Fibroblast of lung (primary cell): ENCODE results near the gene CLDN19. TPM values are rescaled to one million over a fixed set of nuclear protein-coding genes. Genes with fewer than 3 reads are reported as not detected.
"Not testable (repeated sequence)": the region's sequence is repeated elsewhere in the genome, so short reads cannot be mapped to it uniquely, and the experiment has no call there.

ENCODE experiments used
- DNase-seq, 2 donors: peaks; one replicate each; pipeline versions ENCODE4 v3.0.0 to v3.0.0-alpha.2; 2010; ENCODE audit warnings: low read depth in 2 of 2
- H2AFZ ChIP-seq: 2 replicates; pipeline ENCODE4 v1.5.1; 2012; ENCODE audit warnings: low read length, control low read depth, inconsistent platforms
- H3K27ac ChIP-seq: 2 replicates; pipeline ENCODE4 v1.5.1; 2011; ENCODE audit warnings: low read length, control low read depth; ENCODE audit not compliant: insufficient read depth
- H3K27me3 ChIP-seq: 2 replicates; pipeline ENCODE4 v1.5.1; 2011; ENCODE audit warnings: mild to moderate bottlenecking, low read length; ENCODE audit not compliant: control insufficient read depth, insufficient read depth
- H3K36me3 ChIP-seq: 2 replicates; pipeline ENCODE4 v1.5.1; 2011; ENCODE audit warnings: low read length; ENCODE audit not compliant: control insufficient read depth, insufficient read depth
- H3K4me1 ChIP-seq: 2 replicates; pipeline ENCODE4 v1.5.1; 2011; ENCODE audit warnings: low read length; ENCODE audit not compliant: control insufficient read depth, insufficient read depth; ENCODE audit errors: extremely low read depth
- H3K4me2 ChIP-seq: 2 replicates; pipeline ENCODE4 v1.5.1; 2011; ENCODE audit warnings: low read length, control low read depth; ENCODE audit not compliant: insufficient read depth; ENCODE audit errors: extremely low read depth
- H3K4me3 ChIP-seq, 4 experiments: fragments of 200-600 bp in 1 of 4; sonication (generic) in 1 of 4; replicated peaks in 1 of 4; 2 replicates each; pipeline ENCODE4 v1.5.1; 2011 to 2016; ENCODE audit warnings: low read length in 4 of 4, low read depth in 3 of 4, mild to moderate bottlenecking in 3 of 4, control low read depth in 2 of 4, inconsistent platforms in 1 of 4, mixed read lengths in 1 of 4; ENCODE audit not compliant: insufficient read depth in 1 of 4; ENCODE audit errors: control extremely low read depth in 1 of 4
- H3K79me2 ChIP-seq: 2 replicates; pipeline ENCODE4 v1.5.1; 2012; ENCODE audit warnings: mild to moderate bottlenecking, low read length, inconsistent platforms; ENCODE audit not compliant: control insufficient read depth, insufficient read depth
- H3K9ac ChIP-seq: 2 replicates; pipeline ENCODE4 v1.5.1; 2011; ENCODE audit warnings: mild to moderate bottlenecking, low read length, control low read depth; ENCODE audit not compliant: insufficient read depth
- H3K9me3 ChIP-seq: 2 replicates; pipeline ENCODE4 v1.5.1; 2012; ENCODE audit warnings: low read depth, low read length; ENCODE audit not compliant: control insufficient read depth, insufficient read depth
- H4K20me1 ChIP-seq: 2 replicates; pipeline ENCODE4 v1.5.1; 2011; ENCODE audit warnings: low read length; ENCODE audit not compliant: control insufficient read depth, insufficient read depth; ENCODE audit errors: extremely low read depth
- EZH2 ChIP-seq: IDR thresholded peaks from 2 replicates; pipeline ENCODE4 v1.5.1; 2012; ENCODE audit warnings: low read length, control low read depth, mild to moderate bottlenecking; ENCODE audit errors: missing control alignments
- polyA plus RNA-seq, 2 donors: library from polyadenylated mRNA; depleted of rRNA in 1 of 2; stranded (reverse) in 1 of 2; unstranded in 1 of 2; fragments of >200 nt; gene quantifications; 2 replicates each; pipeline ENCODE4 v1.2.1, GENCODE V29; 2011 to 2012; ENCODE audit warnings: missing spikeins in 1 of 2
- total RNA-seq: library from RNA; depleted of rRNA; stranded (reverse); fragments of >200 nt; gene quantifications from 2 replicates; pipeline ENCODE4 v1.2.1, GENCODE V29; 2014
- TF ChIP-seq, protein P1 (sequence below), 2 donors: IDR thresholded peaks in 1 of 2; conservative IDR thresholded peaks in 1 of 2; 1 replicate in 1 of 2; 2 replicates in 1 of 2; pipeline ENCODE4 v1.5.1; 2011 to 2012; ENCODE audit warnings: low read length in 2 of 2, control low read depth in 1 of 2, inconsistent platforms in 1 of 2, low read depth in 1 of 2, mild to moderate bottlenecking in 1 of 2

The CLDN19 gene
- total and polyA plus RNA-seq, 2 donors (not counting 1 experiment from before 2014, with no cell fraction given): not detected

- Histone ChIP-seq H4K20me1 (no peaks in the 10 kb centered on the region), H3K36me3 (no peaks in the 10 kb centered on the region), H3K27ac (no peak overlapping the region), H2AFZ (no peak overlapping the region), H3K9me3 (no peaks in the 10 kb centered on the region), H3K9ac (no peak overlapping the region), H3K4me2 (no peak overlapping the region), H3K27me3 (no peaks in the 10 kb centered on the region), H3K4me1 (no peaks in the 10 kb centered on the region), H3K4me3 (no peak overlapping the region), H3K79me2 (no peaks in the 10 kb centered on the region)
- TF ChIP-seq, protein P1, sequence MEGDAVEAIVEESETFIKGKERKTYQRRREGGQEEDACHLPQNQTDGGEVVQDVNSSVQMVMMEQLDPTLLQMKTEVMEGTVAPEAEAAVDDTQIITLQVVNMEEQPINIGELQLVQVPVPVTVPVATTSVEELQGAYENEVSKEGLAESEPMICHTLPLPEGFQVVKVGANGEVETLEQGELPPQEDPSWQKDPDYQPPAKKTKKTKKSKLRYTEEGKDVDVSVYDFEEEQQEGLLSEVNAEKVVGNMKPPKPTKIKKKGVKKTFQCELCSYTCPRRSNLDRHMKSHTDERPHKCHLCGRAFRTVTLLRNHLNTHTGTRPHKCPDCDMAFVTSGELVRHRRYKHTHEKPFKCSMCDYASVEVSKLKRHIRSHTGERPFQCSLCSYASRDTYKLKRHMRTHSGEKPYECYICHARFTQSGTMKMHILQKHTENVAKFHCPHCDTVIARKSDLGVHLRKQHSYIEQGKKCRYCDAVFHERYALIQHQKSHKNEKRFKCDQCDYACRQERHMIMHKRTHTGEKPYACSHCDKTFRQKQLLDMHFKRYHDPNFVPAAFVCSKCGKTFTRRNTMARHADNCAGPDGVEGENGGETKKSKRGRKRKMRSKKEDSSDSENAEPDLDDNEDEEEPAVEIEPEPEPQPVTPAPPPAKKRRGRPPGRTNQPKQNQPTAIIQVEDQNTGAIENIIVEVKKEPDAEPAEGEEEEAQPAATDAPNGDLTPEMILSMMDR (conservative IDR thresholded peaks at IDR 0.05 in 1 of 2, IDR thresholded peaks at IDR 0.05 in 1 of 2; ENCODE audit: low read depth in 1 of 2, low read length in 2 of 2): no peak
- no peak for TF ChIP-seq EZH2
- DNase-seq: no peak
Observed at GRCh38 chr1:42721926-42722325, 18.1 kb downstream of the CLDN19 start.

DNA sequence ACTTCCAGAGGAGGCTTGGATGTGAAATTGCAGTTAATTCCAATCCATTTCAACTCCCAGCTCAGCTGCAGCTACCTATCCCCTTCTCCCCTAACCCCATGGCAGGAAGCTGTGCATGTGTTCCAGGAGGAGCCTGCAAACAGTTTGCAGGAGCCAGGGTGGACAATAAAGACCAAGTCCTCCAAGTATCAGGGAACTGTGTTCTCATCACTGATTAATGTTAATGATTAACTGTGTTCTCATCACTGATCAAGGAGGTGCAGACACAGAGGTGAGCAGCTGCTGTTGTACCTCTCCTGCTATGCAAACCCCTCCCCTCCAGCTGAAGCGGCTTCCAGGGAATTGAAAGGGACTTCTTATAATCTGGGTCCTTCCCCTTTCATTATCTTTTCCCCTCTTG is 19.2 kb downstream of the CLDN19 start:
- Histone ChIP-seq H3K27me3 (no peaks in the 10 kb centered on the region), H3K4me2 (no peak overlapping the region), H3K79me2 (no peaks in the 10 kb centered on the region), H3K9ac (no peak overlapping the region), H3K4me1 (no peaks in the 10 kb centered on the region), H3K36me3 (peaks cover under 1% of the 10 kb centered on the region), H3K27ac (no peak overlapping the region), H2AFZ (no peak overlapping the region), H3K9me3 (no peaks in the 10 kb centered on the region), H3K4me3 (no peak overlapping the region), H4K20me1 (no peaks in the 10 kb centered on the region)
- no peak for DNase-seq
- TF ChIP-seq EZH2: no peak
- TF ChIP-seq, protein P1 (conservative IDR thresholded peaks at IDR 0.05 in 1 of 2, IDR thresholded peaks at IDR 0.05 in 1 of 2; ENCODE audit: low read depth in 1 of 2, low read length in 2 of 2): no peak

- not testable (repeated sequence) for H3K27ac ChIP-seq, H3K79me2 ChIP-seq, H3K27me3 ChIP-seq, DNase-seq, H3K9ac ChIP-seq, H2AFZ ChIP-seq, H3K36me3 ChIP-seq, H3K4me3 ChIP-seq, H3K4me1 ChIP-seq, H3K9me3 ChIP-seq, H3K4me2 ChIP-seq, H4K20me1 ChIP-seq
Observed at GRCh38 chr1:42714441-42714840, 25.6 kb downstream of the CLDN19 start.

GRCh38 chr1:42713293-42713692 is 26.7 kb downstream of the CLDN19 start:
- H3K9me3 ChIP-seq: no peaks in the 10 kb centered on the region
- H3K9ac ChIP-seq: no peak overlapping the region
- H3K36me3 ChIP-seq: peaks cover 1% of the 10 kb centered on the region
- no peak overlapping the region for H2AFZ ChIP-seq
- no peak for DNase-seq
- peaks cover 4% of the 10 kb centered on the region for H3K79me2 ChIP-seq
- H3K27ac ChIP-seq: no peak overlapping the region
- no peaks in the 10 kb centered on the region for H3K4me1 ChIP-seq
- no peaks in the 10 kb centered on the region for H4K20me1 ChIP-seq
- H3K4me3 ChIP-seq: no peak overlapping the region
- no peaks in the 10 kb centered on the region for H3K27me3 ChIP-seq
- no peak overlapping the region for H3K4me2 ChIP-seq
- no peak for TF ChIP-seq EZH2
- TF ChIP-seq, protein P1 (conservative IDR thresholded peaks at IDR 0.05 in 1 of 2, IDR thresholded peaks at IDR 0.05 in 1 of 2; ENCODE audit: low read depth in 1 of 2, low read length in 2 of 2): no peak

- not testable (repeated sequence) for H2AFZ ChIP-seq, H3K4me1 ChIP-seq, H4K20me1 ChIP-seq, H3K27me3 ChIP-seq, H3K4me3 ChIP-seq, H3K36me3 ChIP-seq, H3K27ac ChIP-seq, H3K9me3 ChIP-seq, DNase-seq, H3K79me2 ChIP-seq, H3K9ac ChIP-seq, H3K4me2 ChIP-seq
Observed at GRCh38 chr1:42712808-42713207, 27.2 kb downstream of the CLDN19 start.
